Choroid plexus epithelial cell (primary cell): Measurements from ENCODE around the gene NIM1K.

Source experiments
- DNase-seq: peaks from one replicate; pipeline ENCODE4 v3.0.0-alpha.2; 2010; ENCODE audit warnings: low read depth
- H3K4me3 ChIP-seq: 2 replicates; pipeline ENCODE4 v1.5.1; 2011; ENCODE audit warnings: low read depth, mild to moderate bottlenecking, control low read depth, low read length, moderate library complexity
- TF ChIP-seq, protein P1 (sequence below): conservative IDR thresholded peaks from 2 replicates; pipeline ENCODE4 v1.5.1; 2011; ENCODE audit warnings: low read depth, mild to moderate bottlenecking, control low read depth, inconsistent platforms, low read length, moderate library complexity

NIM1K gene

DNA sequence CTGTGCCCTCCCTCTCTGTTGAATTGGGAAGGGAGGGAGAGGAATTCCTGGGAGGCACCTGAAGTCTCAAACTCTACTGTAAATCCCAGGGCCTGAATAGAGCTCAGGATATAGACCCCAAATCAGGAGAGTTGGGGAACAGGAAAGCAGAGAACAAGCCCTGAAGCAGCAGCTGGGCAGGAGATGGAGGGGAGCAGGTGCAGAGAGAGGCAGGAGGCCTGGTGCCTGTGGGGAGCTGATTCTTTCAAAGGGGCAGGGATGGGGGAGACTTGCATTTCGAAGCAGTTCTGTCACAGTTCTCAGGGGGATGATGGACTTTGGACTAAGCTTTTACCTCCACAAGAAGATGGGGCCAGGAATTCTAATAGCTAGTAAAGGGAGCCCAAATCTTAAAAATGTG, 50.2 kb downstream of the NIM1K start:
- TF ChIP-seq, protein P1, sequence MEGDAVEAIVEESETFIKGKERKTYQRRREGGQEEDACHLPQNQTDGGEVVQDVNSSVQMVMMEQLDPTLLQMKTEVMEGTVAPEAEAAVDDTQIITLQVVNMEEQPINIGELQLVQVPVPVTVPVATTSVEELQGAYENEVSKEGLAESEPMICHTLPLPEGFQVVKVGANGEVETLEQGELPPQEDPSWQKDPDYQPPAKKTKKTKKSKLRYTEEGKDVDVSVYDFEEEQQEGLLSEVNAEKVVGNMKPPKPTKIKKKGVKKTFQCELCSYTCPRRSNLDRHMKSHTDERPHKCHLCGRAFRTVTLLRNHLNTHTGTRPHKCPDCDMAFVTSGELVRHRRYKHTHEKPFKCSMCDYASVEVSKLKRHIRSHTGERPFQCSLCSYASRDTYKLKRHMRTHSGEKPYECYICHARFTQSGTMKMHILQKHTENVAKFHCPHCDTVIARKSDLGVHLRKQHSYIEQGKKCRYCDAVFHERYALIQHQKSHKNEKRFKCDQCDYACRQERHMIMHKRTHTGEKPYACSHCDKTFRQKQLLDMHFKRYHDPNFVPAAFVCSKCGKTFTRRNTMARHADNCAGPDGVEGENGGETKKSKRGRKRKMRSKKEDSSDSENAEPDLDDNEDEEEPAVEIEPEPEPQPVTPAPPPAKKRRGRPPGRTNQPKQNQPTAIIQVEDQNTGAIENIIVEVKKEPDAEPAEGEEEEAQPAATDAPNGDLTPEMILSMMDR, result no peak
- H3K4me3 ChIP-seq, result no peak overlapping the region
- no peak for DNase-seq

DNA sequence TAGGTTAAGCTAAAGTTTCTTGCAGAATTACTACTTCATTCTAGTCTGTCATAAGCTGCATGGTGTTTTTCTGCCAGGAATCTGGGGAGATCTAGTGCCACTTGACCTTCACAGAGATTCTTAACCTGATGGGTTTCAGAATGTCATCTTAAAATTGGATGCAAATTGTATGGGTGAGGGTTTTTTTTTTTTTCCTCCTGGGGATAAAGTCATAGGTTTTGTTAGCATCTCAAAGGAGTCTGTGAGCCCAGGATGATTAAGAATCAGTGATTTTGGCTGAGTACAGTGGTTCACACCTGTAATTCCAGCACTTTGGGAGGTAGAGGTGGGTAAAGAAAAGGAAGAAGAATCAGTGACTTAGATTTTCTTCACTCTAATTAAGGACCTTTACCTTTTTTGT, 51.2 kb downstream of the NIM1K start:
- no peak overlapping the region for H3K4me3 ChIP-seq
- no peak for DNase-seq
- TF ChIP-seq, protein P1, result no peak

DNA sequence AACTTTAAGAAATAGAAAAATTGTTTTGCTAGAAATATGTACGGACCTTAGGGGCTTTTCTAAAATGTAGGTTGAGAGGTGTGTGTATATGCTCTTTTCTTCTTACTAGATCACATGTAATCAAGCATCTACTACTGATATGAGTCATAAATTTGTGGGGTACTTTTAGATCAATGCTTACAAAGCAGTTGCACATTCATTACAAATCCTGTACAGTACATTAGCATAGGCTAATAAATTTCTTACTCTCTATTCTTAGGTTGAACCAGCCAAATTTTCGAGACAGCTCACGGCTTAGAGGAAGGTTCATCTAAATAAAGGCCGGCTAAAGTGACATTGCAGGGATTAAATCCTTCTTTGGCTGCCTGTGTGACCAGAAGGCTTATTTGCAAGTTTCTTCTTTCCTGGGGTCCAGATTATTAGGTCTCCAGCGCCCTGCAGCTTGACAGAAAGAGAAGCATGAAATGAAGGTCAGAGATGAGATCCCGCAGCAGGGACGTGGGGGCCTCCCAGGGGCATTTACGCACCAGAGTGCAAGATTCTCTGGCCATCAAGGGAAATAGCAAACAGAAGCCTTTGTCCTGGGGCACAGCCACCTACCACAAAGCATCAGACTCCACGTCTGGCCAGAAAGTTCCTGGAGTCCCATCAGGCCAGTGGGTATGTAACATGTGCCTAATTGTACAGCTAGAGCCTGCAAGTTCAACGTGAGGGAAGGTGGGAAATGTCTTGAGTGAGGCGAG, 53.0 kb downstream of the NIM1K start:
- no peak overlapping the region for H3K4me3 ChIP-seq
- no peak for DNase-seq
- TF ChIP-seq, protein P1, result no peak

DNA sequence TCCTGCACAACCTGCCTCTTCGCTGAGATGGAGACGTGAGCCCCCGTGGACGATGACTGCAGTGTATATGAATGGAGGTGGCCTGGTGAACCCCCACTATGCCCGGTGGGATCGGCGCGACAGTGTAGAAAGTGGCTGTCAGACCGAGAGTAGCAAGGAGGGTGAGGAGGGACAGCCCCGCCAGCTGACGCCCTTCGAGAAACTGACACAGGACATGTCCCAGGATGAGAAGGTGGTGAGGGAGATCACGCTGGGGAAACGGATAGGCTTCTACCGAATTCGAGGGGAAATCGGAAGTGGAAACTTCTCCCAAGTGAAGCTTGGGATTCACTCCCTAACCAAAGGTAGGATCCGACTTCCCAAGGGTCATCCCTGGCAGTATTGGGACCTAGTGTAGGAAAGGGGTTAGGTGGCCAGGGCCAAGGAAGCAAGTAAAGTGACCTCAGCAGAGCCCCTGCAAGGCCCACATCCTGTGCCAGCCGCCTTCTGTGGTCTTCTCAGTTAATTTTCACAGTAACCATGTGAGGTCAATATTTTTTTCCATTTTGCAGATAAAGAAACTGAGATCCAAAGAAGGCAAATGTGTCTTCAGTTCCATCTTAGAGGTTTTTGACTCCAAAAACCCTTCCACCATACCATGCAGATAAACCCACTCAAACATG, 53.8 kb downstream of the NIM1K start:
- DNase-seq, result no peak
- H3K4me3 ChIP-seq, result no peak overlapping the region
- TF ChIP-seq, protein P1, result no peak

DNA sequence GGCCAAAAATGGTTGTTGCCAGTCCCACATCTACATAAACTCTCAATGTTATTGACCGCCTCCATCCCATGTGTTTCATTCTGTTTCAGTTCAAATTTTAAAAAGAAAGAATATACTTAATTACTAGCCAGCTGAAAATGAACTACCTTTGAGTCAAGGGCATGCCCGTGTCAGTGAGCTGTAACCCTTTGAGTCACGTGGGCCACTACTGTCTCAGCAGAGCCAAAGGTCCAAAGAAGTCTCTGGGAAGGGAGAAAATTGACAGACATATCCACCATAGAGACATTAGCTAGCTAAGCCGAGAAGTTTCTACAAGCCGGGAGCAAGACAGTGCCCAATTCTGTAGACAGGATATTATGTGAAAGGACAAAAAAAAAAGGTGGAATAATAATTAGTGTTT, 59.7 kb downstream of the NIM1K start:
- no peak overlapping the region for H3K4me3 ChIP-seq
- TF ChIP-seq, protein P1, result no peak
- no peak for DNase-seq

DNA sequence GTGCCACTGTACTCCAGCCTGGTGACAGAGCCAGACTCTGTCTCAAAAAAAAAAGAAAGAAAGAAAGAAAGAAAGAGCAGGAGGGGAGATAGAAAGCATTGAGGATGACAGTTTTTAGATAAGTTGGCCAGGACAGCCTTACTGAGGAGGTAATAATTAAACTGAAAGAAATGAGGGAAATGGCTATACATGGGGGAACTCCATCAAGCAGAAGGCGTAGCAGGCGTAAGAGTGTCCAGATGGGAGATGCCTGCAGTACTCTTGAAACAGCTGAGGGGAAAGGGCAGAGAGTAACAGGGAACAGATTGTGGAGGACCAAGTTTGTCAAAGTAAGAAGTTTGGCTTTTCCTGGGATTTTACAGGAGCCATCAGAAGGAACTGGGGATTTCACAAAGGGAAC, 63.7 kb downstream of the NIM1K start:
- no peak overlapping the region for H3K4me3 ChIP-seq
- no peak for DNase-seq
- TF ChIP-seq, protein P1, result no peak
